HG03280 (cell line): Measurements from ENCODE around the gene LNX1.

ENCODE experiments used
- ATAC-seq: cut with Tn5 transposase; IDR thresholded peaks from one replicate; pipeline ENCODE4 v1.9.1; 2021; ENCODE audit warnings: mild to moderate bottlenecking, moderate library complexity; ENCODE audit not compliant: unreplicated experiment

The LNX1 gene

DNA sequence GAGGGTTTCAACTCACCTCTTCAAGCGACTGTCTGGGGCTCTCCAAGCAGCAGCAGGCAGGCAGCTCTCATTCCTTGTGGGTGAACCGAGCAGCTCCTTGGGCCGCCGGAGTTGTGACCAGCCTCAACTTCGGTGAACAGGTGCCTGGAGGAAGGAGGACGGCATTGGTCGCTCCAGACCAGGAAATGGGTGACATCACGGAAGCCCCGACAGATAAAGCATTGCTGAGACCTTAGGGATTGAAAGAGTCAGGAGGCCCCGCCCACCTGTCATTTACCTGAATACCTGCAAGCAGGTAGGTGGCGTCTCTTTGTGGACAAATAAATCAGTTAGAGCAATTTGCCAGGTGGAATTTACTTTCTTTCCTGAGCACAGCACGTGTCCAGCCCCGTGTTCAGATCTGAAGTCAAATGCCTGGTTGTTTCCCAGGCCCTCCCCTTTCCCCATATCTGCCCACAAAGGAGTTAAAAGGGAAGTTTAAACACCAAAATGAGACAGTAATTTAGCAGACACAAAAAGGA lies at the start of gene LNX1:
Gene LNX1 (minus strand): TSS at position 115 of the 521 bp plus-strand sequence. CDS start 17,484 bp downstream, outside the sequence.
- no peak for ATAC-seq

DNA sequence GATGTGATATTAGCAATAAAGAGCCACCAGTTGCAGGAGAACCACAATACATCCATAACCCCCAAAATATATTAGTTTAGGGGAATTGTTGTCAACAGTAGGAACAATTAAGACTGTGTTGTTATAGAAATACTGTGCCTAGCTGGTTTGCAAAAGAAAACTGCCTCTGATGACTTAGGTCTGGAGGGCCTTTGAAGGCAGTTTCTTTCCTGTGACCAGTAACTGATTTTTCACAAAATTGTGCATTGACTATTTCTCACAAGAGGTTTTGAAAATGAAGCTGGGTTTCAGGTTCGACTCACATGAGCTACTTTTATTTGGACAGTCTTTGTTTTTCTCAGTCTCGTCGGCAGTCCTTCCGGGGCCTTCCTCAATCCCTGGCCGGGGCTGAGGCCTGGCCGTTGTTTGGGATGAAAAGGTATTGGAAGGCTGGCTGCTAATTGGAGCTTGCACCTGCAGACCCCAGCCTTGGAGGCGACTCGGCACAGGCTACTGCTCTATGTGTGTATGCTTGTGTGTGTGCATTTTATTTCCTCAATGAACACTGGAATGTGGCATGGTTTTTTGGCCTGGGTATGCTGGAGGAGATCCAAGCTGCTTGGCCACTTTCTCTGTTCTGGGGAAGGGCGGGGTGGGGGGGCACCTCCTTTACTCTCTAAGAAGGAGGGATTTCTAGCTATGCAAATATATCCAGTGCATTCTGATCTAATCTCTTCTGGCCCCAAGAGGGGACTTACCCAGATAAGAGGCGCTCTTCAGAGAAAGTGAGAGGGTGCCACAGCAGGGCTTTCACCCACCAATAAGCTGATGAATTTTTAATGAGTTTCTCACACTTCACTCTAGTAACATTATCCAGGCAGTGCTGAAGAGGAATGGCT lies 49.5 kb upstream of the LNX1 start:
- ATAC-seq = peak; percentile 79

DNA sequence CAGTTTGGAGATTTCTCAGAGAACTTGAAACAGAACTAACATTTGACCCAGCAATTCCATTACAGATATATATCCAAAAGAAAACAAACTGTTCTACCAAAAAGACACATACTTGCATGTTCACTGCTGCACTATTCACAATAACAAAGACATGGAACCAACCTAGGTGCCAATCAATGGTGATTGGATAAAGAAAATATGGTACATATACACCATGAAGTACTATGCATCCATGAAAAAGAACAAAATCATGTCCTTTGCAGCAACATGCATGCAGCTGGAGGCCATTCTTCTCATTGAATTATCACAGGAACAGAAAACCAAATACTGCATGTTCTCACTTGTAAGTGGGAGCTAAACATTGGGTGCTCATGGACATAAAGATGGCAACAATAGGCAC lies 47.6 kb upstream of the LNX1 start:
- no peak for ATAC-seq

DNA sequence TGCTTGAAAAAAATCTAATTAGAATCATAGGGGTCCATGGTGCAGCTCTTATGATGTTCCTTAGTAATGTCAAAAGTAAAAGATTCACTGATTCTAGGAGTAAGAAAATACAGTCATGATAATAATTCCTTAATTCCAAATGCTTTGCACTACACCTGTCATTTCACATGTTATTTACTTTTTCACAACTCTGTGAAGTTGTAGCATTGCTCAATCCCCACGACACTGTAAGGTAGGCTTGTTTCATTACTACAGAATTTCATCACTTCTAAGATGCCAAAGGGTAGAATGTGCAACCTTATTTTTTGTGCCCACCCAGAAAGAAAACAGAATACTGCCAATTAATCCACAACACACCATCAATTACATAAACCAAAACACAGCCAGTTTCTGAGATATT lies 46.1 kb upstream of the LNX1 start:
- no peak for ATAC-seq

DNA sequence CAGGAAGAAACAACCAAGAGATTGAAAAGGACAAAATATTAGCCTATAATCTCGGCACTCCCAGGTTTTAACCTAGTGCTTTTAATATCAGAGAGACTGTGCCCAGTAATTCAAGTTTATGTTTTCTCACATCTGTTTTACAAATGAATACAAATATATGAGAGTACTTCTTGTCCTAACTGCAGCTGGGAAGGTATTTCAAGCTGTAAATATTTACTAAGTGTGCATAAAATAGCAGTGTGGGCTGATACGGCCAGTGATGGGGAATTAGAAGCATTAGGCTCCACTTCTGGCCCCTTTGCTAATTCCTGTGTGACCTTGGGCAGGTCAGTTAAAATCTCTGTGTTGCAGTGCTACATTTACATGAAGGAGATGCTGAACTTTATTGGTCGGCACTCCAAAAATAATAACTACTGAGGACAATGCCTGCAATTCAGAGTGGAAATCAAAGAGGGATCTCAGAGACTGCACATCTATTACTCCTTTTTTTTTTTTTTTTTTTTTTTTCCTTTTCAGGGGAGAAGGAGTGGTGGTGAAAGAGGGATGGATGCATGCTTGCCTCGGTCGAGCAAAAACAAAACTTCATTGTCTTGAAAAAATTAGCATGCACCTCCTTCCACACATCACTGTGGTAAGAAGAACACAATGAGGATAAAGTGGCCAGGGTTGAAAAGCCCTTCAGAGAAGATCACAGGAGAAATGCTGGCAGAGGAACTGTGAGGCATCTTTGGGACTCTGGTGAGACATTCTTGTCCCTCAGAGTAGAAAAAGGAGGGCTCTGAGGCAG lies 44.6 kb upstream of the LNX1 start:
- ATAC-seq = no peak

DNA sequence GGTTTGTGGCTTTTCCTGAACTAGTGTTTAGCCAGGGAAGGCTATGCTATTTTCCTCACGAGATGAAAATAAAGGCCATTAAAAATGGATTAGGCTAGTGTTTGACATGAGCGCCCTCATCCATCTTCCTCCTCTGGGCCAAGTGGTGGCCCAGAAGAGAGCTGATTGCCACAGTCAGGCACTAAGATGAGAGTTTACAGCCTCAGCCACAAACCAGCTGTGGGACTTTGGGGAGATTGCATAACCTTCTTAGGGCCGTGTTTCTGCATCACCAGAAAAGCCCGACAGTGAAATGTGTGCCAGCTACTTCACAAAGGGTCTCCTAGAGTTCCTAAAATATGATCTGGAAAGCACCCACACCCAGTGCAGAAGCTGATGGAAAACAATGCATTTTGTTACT lies 42.3 kb upstream of the LNX1 start:
- ATAC-seq = no peak

DNA sequence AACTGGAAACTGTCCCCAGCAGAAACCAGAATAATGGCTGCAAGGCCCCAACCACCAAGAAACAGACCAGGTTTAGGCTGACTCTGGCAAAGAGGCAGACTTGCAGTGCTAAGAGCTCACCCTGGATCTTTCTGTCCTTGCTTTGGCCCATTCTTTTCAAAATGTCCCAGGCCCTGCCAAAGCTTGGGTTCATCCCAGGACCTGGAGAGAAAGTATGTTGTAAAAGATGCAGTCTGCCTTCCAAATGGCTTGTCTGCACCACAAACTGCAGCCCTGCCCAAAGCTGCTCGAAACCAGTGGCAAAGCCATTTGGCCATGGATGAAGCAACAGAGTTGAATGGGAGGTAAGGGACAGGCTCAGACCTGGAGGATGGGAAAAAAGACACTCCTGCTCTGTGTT lies 38.0 kb upstream of the LNX1 start:
- no peak for ATAC-seq

DNA sequence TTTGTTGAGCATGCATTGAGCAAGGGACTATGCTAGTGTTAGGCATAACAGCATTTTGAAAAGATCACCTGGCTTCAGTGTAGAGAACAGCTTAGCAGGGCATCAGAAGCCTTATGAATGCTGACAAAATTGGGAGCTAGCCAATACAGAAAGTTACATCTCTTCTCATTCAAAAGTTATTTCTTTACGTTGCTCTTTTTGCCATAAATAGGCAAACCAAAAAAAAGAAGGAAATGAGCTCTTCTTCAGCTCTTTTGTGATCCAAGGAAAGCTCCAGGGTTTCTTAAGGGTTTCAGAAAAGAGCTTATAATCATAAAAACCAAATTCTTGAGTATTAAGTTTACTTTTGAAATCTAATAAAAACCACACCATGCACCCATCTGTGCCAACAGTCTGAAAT lies 35.2 kb upstream of the LNX1 start:
- ATAC-seq = no peak

DNA sequence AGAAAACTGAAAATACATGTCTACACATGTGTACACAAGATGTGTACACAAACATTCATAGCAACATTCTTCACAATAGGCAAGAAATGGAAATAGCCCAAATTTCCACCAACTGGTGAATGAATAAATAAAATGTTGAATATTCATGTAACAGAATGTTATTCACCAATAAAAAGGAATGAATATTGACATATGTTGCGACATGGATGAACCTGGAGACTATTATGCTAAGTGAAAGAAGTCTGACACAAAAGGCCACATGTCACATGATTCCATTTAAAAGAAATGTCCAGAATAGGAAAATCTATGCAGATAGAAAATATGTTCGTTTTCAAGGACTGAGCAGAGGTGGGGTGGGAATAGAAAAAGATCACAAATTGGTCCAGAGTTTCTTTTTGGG lies 34.6 kb upstream of the LNX1 start:
- no peak for ATAC-seq

DNA sequence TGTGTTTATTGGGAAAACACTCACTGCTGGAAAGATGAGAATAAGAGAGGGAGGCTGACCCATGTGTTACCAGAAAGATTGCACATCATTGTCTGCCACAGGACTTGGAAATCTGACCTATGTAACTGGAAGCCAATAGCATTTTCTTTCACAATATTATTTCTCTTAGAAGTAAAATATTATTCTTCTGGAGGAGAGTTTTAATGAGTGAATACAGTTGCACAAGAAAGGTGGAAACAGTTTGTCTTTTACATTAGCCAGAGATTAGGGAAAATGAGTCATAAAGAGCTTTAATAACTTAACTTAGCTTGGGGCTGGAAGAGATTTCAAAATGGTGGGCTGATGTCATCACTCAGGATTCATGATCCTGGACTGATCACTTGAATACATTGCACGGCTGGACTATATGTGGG lies 31.5 kb upstream of the LNX1 start:
- no peak for ATAC-seq

DNA sequence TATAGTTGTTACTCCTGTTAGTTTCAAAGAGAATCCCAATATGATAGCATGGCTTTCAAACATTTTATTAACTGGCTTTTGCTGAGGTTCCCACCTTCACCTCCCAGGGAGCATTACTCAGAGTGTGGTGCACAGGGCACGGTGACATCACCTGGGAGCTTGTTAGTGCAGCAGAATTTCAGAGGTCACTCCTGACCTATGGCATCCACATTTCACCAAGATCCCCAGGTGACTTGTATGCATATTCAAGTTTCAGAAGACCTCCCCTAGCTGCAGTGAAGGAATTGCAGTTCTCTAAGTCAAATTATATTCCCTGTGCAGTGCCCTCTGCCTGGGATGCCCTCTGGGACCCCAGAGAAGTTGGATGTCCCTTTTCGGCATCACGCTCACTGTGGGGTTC lies 29.7 kb upstream of the LNX1 start:
- ATAC-seq = no peak

DNA sequence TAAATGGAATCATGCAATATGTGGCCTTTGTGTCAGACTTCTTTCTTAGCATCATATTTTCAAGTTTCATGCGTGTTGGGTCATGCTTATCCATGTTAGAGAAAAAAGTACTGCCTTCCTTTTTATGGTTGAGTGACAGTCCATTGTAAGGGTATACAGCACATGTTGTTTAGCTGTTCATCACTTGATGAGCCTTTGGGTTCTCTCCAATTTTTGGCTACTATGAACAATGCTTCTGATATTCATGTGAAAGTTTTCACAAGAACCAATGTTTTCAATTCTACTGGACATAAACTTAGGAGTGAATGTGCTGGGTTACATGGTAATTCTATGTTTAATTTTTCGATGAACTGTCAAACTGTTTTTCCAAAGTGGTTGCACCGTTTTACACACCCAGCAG lies 28.1 kb upstream of the LNX1 start:
- ATAC-seq = no peak

DNA sequence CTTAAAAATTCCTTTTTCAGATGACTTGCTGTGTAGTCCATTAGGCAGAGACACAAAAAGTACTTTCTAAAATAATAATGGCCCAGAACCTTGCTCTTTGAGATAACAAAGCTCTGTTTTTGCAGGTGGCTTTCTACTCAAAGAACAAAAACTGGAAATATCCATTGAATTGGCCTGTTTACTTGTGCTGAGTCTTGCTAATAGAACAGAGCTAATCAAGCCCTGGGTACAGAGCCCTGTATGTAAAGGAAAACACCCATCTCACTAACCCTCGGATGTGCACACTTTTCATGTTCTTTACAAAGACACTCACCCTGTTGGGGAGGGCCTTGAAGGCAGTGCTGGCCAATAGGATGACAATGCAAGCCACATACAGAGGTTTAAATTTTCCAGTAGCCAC lies 27.0 kb upstream of the LNX1 start:
- no peak for ATAC-seq

DNA sequence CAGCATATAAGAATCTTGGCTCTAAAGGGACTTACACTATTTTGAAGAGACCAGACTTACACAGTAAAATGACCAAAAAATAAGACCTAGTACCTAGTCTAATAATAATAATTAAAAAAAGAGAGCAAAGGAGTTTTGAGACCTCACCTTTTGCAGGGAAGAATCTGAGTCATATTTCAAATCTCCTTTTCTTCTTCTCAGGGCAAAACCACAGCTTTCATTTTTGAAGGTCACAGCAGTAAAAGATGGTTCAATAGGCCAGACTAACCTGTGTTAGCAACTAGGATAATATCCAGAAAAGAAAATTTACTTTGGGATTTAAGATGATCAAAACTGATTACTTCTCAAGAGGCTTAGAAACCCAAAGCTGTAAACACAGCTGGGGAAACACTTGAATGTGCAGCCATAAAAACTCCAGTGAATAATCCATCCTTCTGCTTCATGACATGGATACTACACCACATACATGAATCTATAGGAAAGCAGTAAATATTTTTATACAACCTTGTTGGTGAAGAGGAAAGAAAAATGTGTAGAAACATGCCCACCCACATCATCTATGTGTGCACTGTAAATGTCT lies 25.9 kb upstream of the LNX1 start:
- ATAC-seq = no peak

DNA sequence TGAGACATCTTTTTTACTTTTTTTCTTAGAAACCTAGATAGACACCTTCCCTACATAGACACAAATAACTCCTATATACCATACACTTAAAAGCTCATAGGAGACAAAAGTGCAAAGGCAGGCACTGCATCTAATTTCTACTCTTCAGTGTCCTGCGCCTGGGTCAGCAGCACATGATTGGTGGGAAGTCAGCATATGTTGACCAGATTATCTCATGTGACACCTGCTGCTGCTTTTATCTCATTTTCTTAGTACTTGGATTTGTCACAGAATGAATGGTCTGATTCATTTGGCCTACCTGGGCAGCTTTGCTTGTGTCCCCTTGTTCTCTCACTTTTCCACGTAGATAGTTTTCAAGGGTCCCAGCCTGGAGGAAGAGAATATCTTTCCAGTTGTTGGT lies 24.9 kb upstream of the LNX1 start:
- no peak for ATAC-seq

DNA sequence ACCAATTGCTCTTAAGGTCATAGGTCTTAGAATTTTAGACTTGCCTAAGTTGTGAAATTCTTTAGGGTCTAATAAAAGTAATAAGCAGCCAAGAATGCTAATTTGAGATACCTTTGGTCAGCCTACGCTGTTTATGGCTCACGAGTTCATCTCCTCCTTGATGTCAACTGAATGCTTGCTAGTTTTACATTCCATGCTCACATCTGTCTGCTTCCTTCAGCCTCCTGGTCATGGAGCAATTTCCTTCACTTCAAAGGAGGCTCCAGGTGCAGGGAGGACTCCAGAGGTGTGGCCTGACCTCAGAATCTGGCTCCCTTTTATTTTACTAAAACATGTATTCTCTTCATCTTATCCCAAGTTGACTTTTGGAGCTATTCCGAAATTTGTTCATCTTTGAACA lies 23.3 kb upstream of the LNX1 start:
- no peak for ATAC-seq

DNA sequence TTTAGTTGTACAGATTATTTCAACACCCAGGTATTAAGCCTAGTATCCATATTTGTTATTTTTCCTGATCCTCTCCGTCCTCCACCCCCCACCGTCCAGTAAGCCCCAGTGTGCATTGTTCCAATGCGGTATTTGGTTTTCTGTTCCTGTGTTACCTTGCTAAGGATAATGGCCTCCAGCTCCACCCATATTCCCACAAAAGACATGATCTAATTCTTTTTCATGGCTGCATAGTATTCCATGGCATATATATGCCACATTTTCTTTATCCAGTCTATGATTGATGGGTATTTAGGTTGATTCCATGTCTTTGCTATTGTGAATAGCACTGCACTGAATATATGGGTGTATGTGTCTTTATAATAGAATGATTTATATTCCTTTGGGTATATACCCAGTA lies 22.1 kb upstream of the LNX1 start:
- ATAC-seq = no peak

DNA sequence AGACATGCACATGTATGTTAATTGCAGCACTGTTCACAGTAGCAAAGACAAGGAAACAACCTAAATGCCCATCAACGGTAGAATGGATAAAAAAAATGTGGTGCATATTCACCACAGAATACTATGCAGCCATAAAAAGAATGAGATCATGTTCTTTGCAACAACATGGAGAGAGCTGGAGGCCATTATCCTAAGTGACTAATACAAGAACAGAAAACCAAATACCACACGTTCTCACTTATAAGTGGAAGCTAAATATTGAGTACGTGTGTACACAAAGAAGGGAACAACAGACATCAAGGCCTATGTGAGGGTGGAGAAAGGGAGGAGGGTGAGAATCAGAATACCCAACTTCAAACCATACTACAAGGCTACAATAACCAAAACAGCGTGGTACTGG lies 17.4 kb upstream of the LNX1 start:
- ATAC-seq = no peak

DNA sequence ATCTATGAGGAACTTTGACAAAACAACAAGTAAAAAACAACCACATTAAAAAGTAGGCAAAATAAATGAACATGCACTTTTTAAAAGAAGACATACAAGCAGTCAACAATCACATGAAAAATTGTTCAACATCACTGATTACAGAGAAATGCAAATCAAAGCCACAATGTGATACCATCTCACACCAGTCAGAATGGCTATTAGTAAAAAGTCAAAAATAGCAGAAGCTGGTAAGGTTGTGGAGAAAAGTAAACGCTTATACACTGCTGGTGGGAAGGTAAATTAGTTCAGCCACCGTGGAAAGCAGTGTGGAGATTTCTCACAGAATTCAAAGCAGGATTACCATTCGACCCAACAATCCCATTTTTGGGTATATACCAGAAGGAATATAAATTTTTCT lies 17.0 kb upstream of the LNX1 start:
- no peak for ATAC-seq

DNA sequence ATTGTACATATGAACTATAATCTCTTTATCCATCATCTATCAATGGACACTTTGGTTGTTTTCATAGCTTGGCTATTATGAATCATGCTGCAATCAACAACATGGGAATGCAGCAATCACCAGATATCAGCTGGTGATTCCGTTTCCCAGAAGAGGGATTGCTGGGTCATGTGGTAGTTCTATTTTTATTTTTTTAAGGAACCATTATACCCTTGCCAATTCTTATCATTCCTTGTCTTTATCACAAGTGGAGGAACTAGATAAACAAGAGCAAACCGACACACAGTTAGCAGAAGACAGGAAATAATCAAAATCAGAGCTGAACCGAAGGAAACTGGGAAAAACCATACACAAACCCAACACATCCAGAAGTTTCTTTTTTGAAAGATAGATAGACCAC lies 14.5 kb upstream of the LNX1 start:
- no peak for ATAC-seq

DNA sequence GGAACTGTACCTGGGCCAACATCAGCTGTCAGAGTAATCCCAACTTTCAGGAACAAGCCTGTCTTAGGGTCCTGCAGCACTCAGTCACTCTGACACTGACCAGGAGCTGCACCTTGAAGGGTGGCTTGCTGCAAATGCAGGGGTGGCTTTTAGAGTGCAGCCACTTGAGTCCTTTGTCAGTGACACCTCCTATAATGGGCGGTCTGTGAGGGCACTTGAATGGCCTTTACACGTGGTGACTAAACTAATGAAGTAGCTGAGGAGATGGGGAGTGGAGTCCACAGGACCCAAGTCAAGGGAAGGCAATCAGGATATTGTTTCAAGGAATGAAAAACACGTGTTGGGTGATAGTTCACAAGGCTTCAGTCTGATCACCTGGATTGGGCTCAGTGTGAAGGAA lies 11.1 kb upstream of the LNX1 start:
- ATAC-seq = no peak
